Karpas-422 (cell line): ENCODE measurements around the gene TMLHE. TPM values are rescaled to one million over a fixed set of nuclear protein-coding genes. Genes with fewer than 3 reads are reported as not detected.
"Not testable (repeated sequence)": the region's sequence is repeated elsewhere in the genome, so short reads cannot be mapped to it uniquely, and the experiment has no call there.

Experiments used
- DNase-seq: peaks from one replicate; pipeline ENCODE4 v3.0.0-alpha.2; 2015
- H2AFZ ChIP-seq: fragments of 200-600 bp; sonication (generic); 2 replicates; pipeline ENCODE4 v1.6.1; 2014; ENCODE audit warnings: antibody characterized with exemption, low read length, mixed read lengths
- H3K27ac ChIP-seq: fragments of 200-600 bp; sonication (generic); 2 replicates; pipeline ENCODE4 v1.5.1; 2014; ENCODE audit warnings: mild to moderate bottlenecking, low read length, moderate library complexity
- H3K27me3 ChIP-seq: fragments of 200-600 bp; sonication (generic); 2 replicates; pipeline ENCODE4 v1.6.1; 2014; ENCODE audit warnings: low read length, mixed read lengths
- H3K36me3 ChIP-seq: fragments of 200-600 bp; sonication (generic); 2 replicates; pipeline ENCODE4 v1.6.1; 2014; ENCODE audit warnings: low read length, mixed read lengths; ENCODE audit not compliant: insufficient read depth
- H3K4me1 ChIP-seq: fragments of 200-600 bp; sonication (generic); 2 replicates; pipeline ENCODE4 v1.6.1; 2014; ENCODE audit warnings: mild to moderate bottlenecking, low read length, mixed read lengths
- H3K4me2 ChIP-seq: fragments of 200-600 bp; sonication (generic); 2 replicates; pipeline ENCODE4 v1.6.1; 2014; ENCODE audit warnings: low read length, low read depth, mild to moderate bottlenecking; ENCODE audit not compliant: poor library complexity, severe bottlenecking
- H3K4me3 ChIP-seq: fragments of 200-600 bp; sonication (generic); 2 replicates; pipeline ENCODE4 v1.5.1; 2014; ENCODE audit warnings: mild to moderate bottlenecking, antibody characterized with exemption, low read length, mixed read lengths
- H3K79me2 ChIP-seq: fragments of 200-600 bp; sonication (generic); 2 replicates; pipeline ENCODE4 v1.6.1; 2014; ENCODE audit warnings: mild to moderate bottlenecking, low read length, mixed read lengths
- H3K9ac ChIP-seq: fragments of 200-600 bp; sonication (generic); 2 replicates; pipeline ENCODE4 v1.6.0; 2014; ENCODE audit warnings: low read length
- H3K9me2 ChIP-seq: fragments of 200-600 bp; sonication (generic), shearing (Covaris generic); replicated peaks from 2 replicates; pipeline ENCODE4 v1.6.0; 2014; ENCODE audit warnings: mild to moderate bottlenecking, low read length, moderate library complexity; ENCODE audit not compliant: insufficient read depth
- H3K9me3 ChIP-seq: fragments of 300-700, 200-600 bp; sonication (generic); 2 replicates; pipeline ENCODE4 v1.6.1; 2014; ENCODE audit warnings: low read length, mixed read lengths
- H4K20me1 ChIP-seq: fragments of 200-600 bp; sonication (generic); 2 replicates; pipeline ENCODE4 v1.6.1; 2014; ENCODE audit warnings: mild to moderate bottlenecking, antibody characterized with exemption, low read length, low read depth; ENCODE audit not compliant: insufficient read depth
- small RNA-seq: library from RNA; depleted of rRNA; stranded (forward); fragments of <200 nt; gene quantifications from one replicate; pipeline ENCODE3, GENCODE V24; 2014
- total RNA-seq: library from RNA; depleted of rRNA; stranded (reverse); fragments of >200 nt; shearing (Covaris generic); gene quantifications from 2 replicates; pipeline ENCODE4 v1.2.3, GENCODE V29; 2014; ENCODE audit warnings: low replicate concordance; rRNA removed

The TMLHE gene
- total RNA-seq, 1 experiment from 2014 or later = 36.2 TPM

GRCh38 chrX:155466269-155466938, 146.3 kb downstream of the TMLHE start:
- not testable (repeated sequence) for H3K27me3 ChIP-seq, H3K79me2 ChIP-seq, DNase-seq, H3K9me2 ChIP-seq, H3K9me3 ChIP-seq, H3K9ac ChIP-seq, H3K4me3 ChIP-seq, H3K36me3 ChIP-seq, H2AFZ ChIP-seq, H4K20me1 ChIP-seq, H3K4me2 ChIP-seq, H3K4me1 ChIP-seq, H3K27ac ChIP-seq

GRCh38 chrX:155460501-155460900, 152.3 kb downstream of the TMLHE start:
- H4K20me1 ChIP-seq = not testable (repeated sequence)

GRCh38 chrX:155458471-155458870, 154.3 kb downstream of the TMLHE start, which contains the start of gene F8A3:
Gene F8A3 (minus strand): TSS chrX:155458620. CDS start chrX:155458600, 20 bp downstream.
- H3K9ac ChIP-seq, H4K20me1 ChIP-seq, H3K36me3 ChIP-seq, H3K79me2 ChIP-seq, H3K4me2 ChIP-seq, H3K9me2 ChIP-seq, H3K27me3 ChIP-seq, H3K4me1 ChIP-seq, H3K9me3 ChIP-seq, H3K27ac ChIP-seq, DNase-seq, H3K4me3 ChIP-seq, H2AFZ ChIP-seq: not testable (repeated sequence)

More at GRCh38 chrX:155460501-155460900, 152.3 kb downstream of the TMLHE start:
- H3K4me1 ChIP-seq, H3K79me2 ChIP-seq, H3K9ac ChIP-seq, H3K4me3 ChIP-seq, H2AFZ ChIP-seq, DNase-seq, H3K9me3 ChIP-seq, H3K9me2 ChIP-seq, H3K36me3 ChIP-seq, H3K4me2 ChIP-seq, H3K27me3 ChIP-seq, H3K27ac ChIP-seq: not testable (repeated sequence)

- H3K9me2 ChIP-seq, H3K27ac ChIP-seq, DNase-seq, H3K4me2 ChIP-seq, H4K20me1 ChIP-seq, H3K9ac ChIP-seq, H3K27me3 ChIP-seq, H3K4me1 ChIP-seq, H3K36me3 ChIP-seq, H3K9me3 ChIP-seq, H3K4me3 ChIP-seq, H2AFZ ChIP-seq, H3K79me2 ChIP-seq: not testable (repeated sequence)
Observed at GRCh38 chrX:155457761-155458447, 154.8 kb downstream of the TMLHE start.

- H3K36me3 ChIP-seq = no peaks in the 10 kb centered on the region
- H4K20me1 ChIP-seq = no peaks in the 10 kb centered on the region
- H3K27ac ChIP-seq = no peak overlapping the region
- H3K27me3 ChIP-seq = no peaks in the 10 kb centered on the region
- H3K79me2 ChIP-seq = no peaks in the 10 kb centered on the region
- no peak overlapping the region for H3K4me2 ChIP-seq
- H3K4me3 ChIP-seq = no peak overlapping the region
- H3K9me3 ChIP-seq = peaks cover 5% of the 10 kb centered on the region
- H3K9ac ChIP-seq = no peak overlapping the region
- no peak for DNase-seq
- H3K9me2 ChIP-seq = no peaks in the 10 kb centered on the region
- no peaks in the 10 kb centered on the region for H3K4me1 ChIP-seq
- no peak overlapping the region for H2AFZ ChIP-seq
Observed at GRCh38 chrX:155441097-155441496, 171.7 kb downstream of the TMLHE start.

Small RNA genes lying within 50 kb of the gene (small RNA-seq; reads per million reads assigned to genes)
- not detected for gene MIR1184-3

Other genes with a start within 250 kb of the TMLHE start
- not detected in 2 replicates for gene F8A2, start 230.9 kb downstream of the TMLHE start, total RNA-seq
- gene F8A3, start 154.3 kb downstream of the TMLHE start, total RNA-seq = 3.7 and 4.5 TPM in 2 replicates
- gene SPRY3, start 366 bp downstream of the TMLHE start, total RNA-seq = 0.11 and 0.63 TPM in 2 replicates